GM23338 (cell line): ENCODE results near the gene TAF1B. TPM values are rescaled to one million over a fixed set of nuclear protein-coding genes. Genes with fewer than 3 reads are reported as not detected.

Source experiments
- ATAC-seq: fragments of 200-7000 bp; cut with Tn5 transposase; 3 replicates; pipeline ENCODE4 v1.9.1; 2020
- DNase-seq: peaks from one replicate; pipeline ENCODE4 v3.0.0-alpha.2; 2015; ENCODE audit warnings: low spot score
- H2AFZ ChIP-seq: fragments of 200-600 bp; sonication (generic); 2 replicates; pipeline ENCODE4 v1.8.0; 2016; ENCODE audit warnings: antibody characterized with exemption, mild to moderate bottlenecking, moderate library complexity
- H3F3A ChIP-seq: fragments of 200-600 bp; sonication (generic); replicated peaks from 2 replicates; pipeline ENCODE4 v1.8.0; 2017; ENCODE audit warnings: antibody characterized with exemption, mixed run types, low read depth
- H3K27ac ChIP-seq: fragments of 200-600 bp; sonication (generic); 2 replicates; pipeline ENCODE4 v1.6.1; 2016; ENCODE audit warnings: low read depth
- H3K27me3 ChIP-seq: fragments of 200-600 bp; sonication (generic); 2 replicates; pipeline ENCODE4 v1.8.0; 2016; ENCODE audit warnings: mild to moderate bottlenecking, mixed run types, moderate library complexity; ENCODE audit not compliant: insufficient read depth
- H3K36me3 ChIP-seq: fragments of 200-600 bp; sonication (generic); 2 replicates; pipeline ENCODE4 v1.8.0; 2016; ENCODE audit warnings: mild to moderate bottlenecking; ENCODE audit not compliant: insufficient read depth
- H3K4me1 ChIP-seq: fragments of 200-600 bp; sonication (generic); 2 replicates; pipeline ENCODE4 v1.8.0; 2016; ENCODE audit warnings: mild to moderate bottlenecking, moderate library complexity; ENCODE audit not compliant: insufficient read depth
- H3K4me2 ChIP-seq: fragments of 200-600 bp; sonication (generic); 2 replicates; pipeline ENCODE4 v1.7.1; 2017; ENCODE audit warnings: mixed run types
- H3K4me3 ChIP-seq: fragments of 200-600 bp; sonication (generic); 2 replicates; pipeline ENCODE4 v1.6.1; 2016; ENCODE audit warnings: mixed run types
- H3K79me2 ChIP-seq: fragments of 200-600 bp; sonication (generic); replicated peaks from 2 replicates; pipeline ENCODE4 v1.8.0; 2017; ENCODE audit warnings: mild to moderate bottlenecking; ENCODE audit not compliant: insufficient read depth
- H3K9me2 ChIP-seq: fragments of 200-600 bp; sonication (generic); 2 replicates; pipeline ENCODE4 v1.8.0; 2017; ENCODE audit not compliant: insufficient read depth
- H4K20me1 ChIP-seq: fragments of 200-600 bp; sonication (generic); replicated peaks from 2 replicates; pipeline ENCODE4 v1.8.0; 2017; ENCODE audit warnings: mild to moderate bottlenecking; ENCODE audit not compliant: insufficient read depth
- H3K27ac Mint-ChIP-seq: 2 replicates; pipeline ENCODE4 v1.8.0; 2020; ENCODE audit warnings: inconsistent platforms, mild to moderate bottlenecking, moderate library complexity, mixed read lengths
- H3K27me3 Mint-ChIP-seq: 3 replicates; pipeline ENCODE4 v1.8.0; 2022; ENCODE audit warnings: low read depth, mild to moderate bottlenecking, moderate library complexity, mixed read lengths, inconsistent platforms; ENCODE audit not compliant: insufficient read depth, poor library complexity
- H3K36me3 Mint-ChIP-seq: 3 replicates; pipeline ENCODE4 v1.8.0; 2021; ENCODE audit warnings: low read depth, mild to moderate bottlenecking, inconsistent platforms, moderate library complexity, mixed read lengths
- H3K4me1 Mint-ChIP-seq: 3 replicates; pipeline ENCODE4 v1.8.0; 2020; ENCODE audit warnings: mild to moderate bottlenecking, inconsistent platforms, mixed read lengths
- H3K4me3 Mint-ChIP-seq: 3 replicates; pipeline ENCODE4 v1.8.0; 2021; ENCODE audit warnings: moderate library complexity, mild to moderate bottlenecking, inconsistent platforms, mixed read lengths
- H3K9me3 Mint-ChIP-seq: 3 replicates; pipeline ENCODE4 v1.8.0; 2020; ENCODE audit warnings: moderate library complexity, mild to moderate bottlenecking, inconsistent platforms, mixed read lengths
- CREB1 ChIP-seq: fragments of 250-450 bp; sonication (Bioruptor Pico); IDR thresholded peaks from 2 replicates; pipeline ENCODE4 v1.5.0; 2020; ENCODE audit warnings: low read depth, mild to moderate bottlenecking, moderate library complexity
- CTCF ChIP-seq, 2 experiments: fragments of 200-600 bp in 1 of 2; sonication (generic) in 1 of 2; conservative IDR thresholded peaks; 2 replicates each; pipeline versions ENCODE4 v1.5.1 to v1.6.1; 2016 to 2017; ENCODE audit warnings: antibody characterized with exemption in 2 of 2, low read depth in 2 of 2, mild to moderate bottlenecking in 2 of 2, moderate library complexity in 1 of 2
- ETS1 ChIP-seq: IDR thresholded peaks from 2 replicates; pipeline ENCODE4 v1.6.1; 2016; ENCODE audit warnings: antibody characterized with exemption
- EZH2 ChIP-seq: fragments of 200-600 bp; sonication (generic); IDR thresholded peaks from one replicate; pipeline ENCODE4 v1.8.0; 2017; ENCODE audit warnings: antibody characterized with exemption, mild to moderate bottlenecking, low read depth; ENCODE audit not compliant: unreplicated experiment
- EZH2phosphoT487 ChIP-seq: fragments of 200-600 bp; sonication (generic); IDR thresholded peaks from one replicate; pipeline ENCODE4 v1.8.1; 2018; ENCODE audit warnings: antibody characterized with exemption; ENCODE audit not compliant: unreplicated experiment
- JUNB ChIP-seq: IDR thresholded peaks from one replicate; pipeline ENCODE4 v1.6.1; 2016; ENCODE audit warnings: antibody characterized with exemption; ENCODE audit not compliant: unreplicated experiment
- NANOG ChIP-seq: IDR thresholded peaks from 2 replicates; pipeline ENCODE4 v1.6.1; 2016; ENCODE audit warnings: antibody characterized with exemption, borderline replicate concordance
- POLR2AphosphoS5 ChIP-seq: IDR thresholded peaks from 2 replicates; pipeline ENCODE4 v1.6.1; 2016; ENCODE audit warnings: antibody characterized with exemption, low read depth
- STAT1 ChIP-seq: IDR thresholded peaks from one replicate; pipeline ENCODE4 v1.6.1; 2016; ENCODE audit warnings: antibody characterized with exemption; ENCODE audit not compliant: unreplicated experiment
- ZNF114 ChIP-seq: fragments of 250-450 bp; sonication (Bioruptor Pico); IDR thresholded peaks from 2 replicates; pipeline ENCODE4 v1.5.0; 2020; ENCODE audit warnings: mild to moderate bottlenecking, moderate library complexity
- ZNF462 ChIP-seq: fragments of 250-450 bp; sonication (Bioruptor Pico); IDR thresholded peaks from 2 replicates; pipeline ENCODE4 v1.5.0; 2020; ENCODE audit warnings: mild to moderate bottlenecking, moderate library complexity
- polyA plus RNA-seq: library from polyadenylated mRNA; unstranded; fragments of >200 nt; fragmentation: Nextera tagmentation; extraction: Ambion mirVana; gene quantifications from 2 replicates; pipeline ENCODE4 v1.2.1, GENCODE V29; 2016
- total RNA-seq: library from RNA; depleted of rRNA; stranded (reverse); fragments of >200 nt; shearing (Covaris generic); gene quantifications from 2 replicates; pipeline ENCODE4 v1.2.3, GENCODE V29; 2014

Gene TAF1B
- total and polyA plus RNA-seq, 2 experiments from 2014 or later = 22.2 to 28.9 TPM

- Histone ChIP-seq H2AFZ (no peak overlapping the region), H3F3A (no peaks in the 10 kb centered on the region), H3K36me3 (no peaks in the 10 kb centered on the region), H3K9me2 (no peaks in the 10 kb centered on the region), H3K4me3 (no peak overlapping the region), H3K4me1 (no peaks in the 10 kb centered on the region), H3K27ac (no peak overlapping the region), H3K79me2 (no peaks in the 10 kb centered on the region), H3K4me2 (no peak overlapping the region), H3K27me3 (no peaks in the 10 kb centered on the region), H4K20me1 (no peaks in the 10 kb centered on the region)
- H3K36me3 Mint-ChIP-seq = no peaks in the 10 kb centered on the region
- no peak for TF ChIP-seq STAT1
- no peak for TF ChIP-seq CTCF (conservative IDR thresholded peaks at IDR 0.05; ENCODE audit: low read depth in 2 of 2)
- no peak for TF ChIP-seq ETS1
- TF ChIP-seq EZH2 = no peak
- TF ChIP-seq NANOG = no peak
- peaks cover 5% of the 10 kb centered on the region for H3K4me1 Mint-ChIP-seq
- H3K27ac Mint-ChIP-seq = no peak overlapping the region
- H3K4me3 Mint-ChIP-seq = no peak overlapping the region
- ATAC-seq (no peak), DNase-seq (no peak)
- no peaks in the 10 kb centered on the region for H3K9me3 Mint-ChIP-seq
- peaks cover 4% of the 10 kb centered on the region for H3K27me3 Mint-ChIP-seq
These were observed 37.6 kb upstream of the TAF1B start for GRCh38 chr2:9805435-9806297.

GRCh38 chr2:9806298-9806610 lies 37.0 kb upstream of the TAF1B start:
- no peak overlapping the region for H2AFZ ChIP-seq
- Mint-ChIP-seq H3K9me3 (no peaks in the 10 kb centered on the region), H3K27me3 (peaks cover 4% of the 10 kb centered on the region), H3K36me3 (no peaks in the 10 kb centered on the region), H3K27ac (no peak overlapping the region), H3K4me3 (no peak overlapping the region), H3K4me1 (peaks cover 2% of the 10 kb centered on the region)
- H3K36me3 ChIP-seq = no peaks in the 10 kb centered on the region
- H3K79me2 ChIP-seq = no peaks in the 10 kb centered on the region
- H3K27me3 ChIP-seq = no peaks in the 10 kb centered on the region
- H3K4me3 ChIP-seq = no peak overlapping the region
- H3F3A ChIP-seq = no peaks in the 10 kb centered on the region
- H3K27ac ChIP-seq = no peak overlapping the region
- H3K9me2 ChIP-seq = no peaks in the 10 kb centered on the region
- H3K4me1 ChIP-seq = no peaks in the 10 kb centered on the region
- ATAC-seq (no peak), DNase-seq (no peak)
- no peak overlapping the region for H3K4me2 ChIP-seq
- H4K20me1 ChIP-seq = no peaks in the 10 kb centered on the region
- TF ChIP-seq EZH2phosphoT487 = no peak
- no peak for TF ChIP-seq NANOG
- no peak for TF ChIP-seq ZNF114 (CRISPR knock-in tag)
- no peak for TF ChIP-seq ZNF462
- no peak for TF ChIP-seq EZH2
- no peak for TF ChIP-seq CREB1 (CRISPR knock-in tag)
- TF ChIP-seq POLR2AphosphoS5 = no peak
- TF ChIP-seq JUNB = no peak
